Left ventricle myocardium superior (tissue), 1 donor: Measurements from ENCODE around the gene IRF3. TPM values are rescaled to one million over a fixed set of nuclear protein-coding genes. Genes with fewer than 3 reads are reported as not detected.
A peak's percentile ranks its signal among the peaks of the same experiment; 100 is the strongest.

ENCODE experiments used
- ATAC-seq: fragments of 200-7000 bp; cut with Tn5 transposase; one replicate; pipeline ENCODE4 v1.9.1; 2020; ENCODE audit warnings: mild to moderate bottlenecking, moderate library complexity
- DNase-seq: peaks from one replicate; pipeline ENCODE4 v3.0.0-alpha.2; 2020
- intact Hi-C: fragments of 100-400 bp; cut with micrococcal nuclease; formaldehyde crosslinking; loops from one replicate; pipeline ENCODE4 v1.11.0; 2022
- long read RNA-seq: library from polyadenylated mRNA; unstranded; transcript quantifications from one replicate; pipeline ENCODE4 v2.0.0, GENCODE V29; 2021
- total RNA-seq: library from RNA; stranded (reverse); fragmentation: NEBNext Ultra II Directional; extraction: Animal tissue kit (Norgen Biotek cat#: 25700); gene quantifications from one replicate; pipeline ENCODE4 v1.2.1, GENCODE V29; 2021
- donor health status: DM: no; HTN: yes; CAD: no; lungs with severe emphysema.

Gene IRF3
- total RNA-seq: 40.6 TPM
- long read RNA-seq, transcript IRF3-203 (8 exons, 1,613 nt): major isoform, 12 of 38 reads
- long read RNA-seq, transcript IRF3-201 (7 exons, 1,691 nt): minor isoform, 5 of 38 reads
- long read RNA-seq, partial matches to known transcripts: 5 of 38 reads
- long read RNA-seq, other reads (novel, unspliced or antisense): 12 of 38 reads

DNA sequence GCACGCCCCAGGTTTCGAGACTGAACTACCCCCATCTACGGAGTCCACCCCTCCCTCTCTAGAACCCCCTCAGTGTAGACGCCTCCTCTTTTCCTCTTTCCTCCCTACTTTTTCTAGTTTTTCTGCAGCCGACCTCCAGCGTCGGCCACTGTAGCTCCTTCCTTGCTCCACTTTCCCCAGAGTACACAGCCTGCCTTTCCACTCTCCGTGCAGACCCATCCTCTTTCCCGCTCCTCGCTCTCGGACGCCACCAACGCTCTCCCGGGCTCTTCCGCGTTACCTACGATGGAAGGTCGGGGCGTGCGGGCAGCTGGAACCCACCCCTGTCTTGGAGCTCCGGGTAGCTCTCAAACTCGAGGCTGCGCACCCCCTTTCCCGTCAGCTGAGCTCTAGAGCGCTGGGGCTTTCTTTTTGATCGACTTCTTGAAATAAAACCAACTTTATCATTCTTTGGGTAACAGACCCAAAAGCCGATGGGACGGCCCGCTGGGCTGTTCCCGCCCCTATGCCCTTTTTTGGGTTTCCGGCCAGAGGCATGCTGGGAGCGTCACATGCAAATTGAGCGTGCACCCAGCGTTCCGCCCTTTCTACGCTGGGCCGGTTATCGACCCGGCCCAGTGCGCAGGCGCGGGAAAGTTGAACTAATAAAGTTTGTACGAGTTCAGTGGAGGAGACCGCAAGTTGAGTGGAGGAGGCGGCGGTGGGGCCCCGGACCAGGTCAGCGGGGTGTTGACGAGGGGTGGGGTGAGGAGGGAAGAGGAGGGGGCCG is at the start of gene IRF3, which contains the start of gene BCL2L12:
Gene IRF3 (minus strand): TSS at position 507 of the 769 bp plus-strand sequence. CDS start 1,019 bp downstream, outside the sequence.
Gene BCL2L12 (plus strand): TSS at position 583 of the 769 bp plus-strand sequence. CDS start 760 bp downstream, outside the sequence.
- intact Hi-C loops: no loop called here
- DNase-seq: peak; percentile 98
- ATAC-seq: peak; percentile 91

DNA sequence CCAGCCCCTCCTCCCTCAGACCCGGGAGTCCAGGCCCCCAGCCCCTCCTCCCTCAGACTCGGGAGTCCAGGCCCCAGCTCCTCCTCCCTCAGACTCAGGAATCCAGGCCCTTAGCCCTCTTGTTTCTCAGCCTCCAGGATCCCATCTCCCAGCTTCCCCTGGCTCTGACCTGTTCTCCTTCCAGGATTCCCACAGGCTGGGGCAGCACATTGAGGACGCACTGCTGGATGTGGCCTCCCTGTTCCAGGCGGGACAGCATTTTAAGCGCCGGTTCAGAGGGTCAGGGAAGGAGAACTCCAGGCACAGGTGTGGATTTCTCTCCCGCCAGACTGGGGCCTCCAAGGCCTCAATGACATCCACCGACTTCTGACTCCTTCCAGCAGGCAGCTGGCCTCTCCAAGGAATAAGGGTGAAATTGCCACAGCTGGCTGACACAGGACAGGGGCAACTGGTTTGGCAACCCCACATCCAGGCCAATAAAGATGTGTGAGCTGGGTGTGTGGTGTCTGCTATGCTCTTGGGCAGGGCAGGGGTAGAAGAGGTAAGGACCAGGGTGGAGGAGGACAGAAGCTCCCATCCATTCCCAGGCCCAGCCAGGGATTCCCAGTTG is 47.7 kb upstream of the IRF3 start:
- intact Hi-C loops: no loop called here
- no peak for DNase-seq
- ATAC-seq: no peak

- DNase-seq (peak; percentile 70), ATAC-seq (peak; percentile 54)
- intact Hi-C loops: no loop called here
Observed at GRCh38 chr19:49712397-49712859, 46.8 kb upstream of the IRF3 start.

- ATAC-seq (no peak), DNase-seq (no peak)
- intact Hi-C loops: no loop called here
Observed at GRCh38 chr19:49710372-49710951, 44.8 kb upstream of the IRF3 start.

DNA sequence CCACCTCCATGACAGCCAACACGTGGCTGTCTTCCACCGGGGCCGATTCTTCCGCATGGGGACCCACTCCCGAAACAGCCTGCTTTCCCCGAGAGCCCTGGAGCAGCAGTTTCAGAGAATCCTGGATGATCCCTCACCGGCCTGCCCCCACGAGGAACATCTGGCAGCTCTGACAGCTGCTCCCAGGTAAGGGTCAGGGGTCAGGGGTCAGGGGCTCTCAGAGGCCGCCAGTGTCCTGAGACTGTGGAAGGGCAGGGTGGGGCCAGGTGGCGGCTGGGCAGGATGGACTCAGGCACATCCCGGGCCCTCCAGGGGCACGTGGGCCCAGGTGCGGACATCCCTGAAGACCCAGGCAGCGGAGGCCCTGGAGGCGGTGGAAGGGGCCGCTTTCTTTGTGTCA is 40.3 kb upstream of the IRF3 start:
- ATAC-seq (no peak), DNase-seq (no peak)
- intact Hi-C loops: no loop called here

DNA sequence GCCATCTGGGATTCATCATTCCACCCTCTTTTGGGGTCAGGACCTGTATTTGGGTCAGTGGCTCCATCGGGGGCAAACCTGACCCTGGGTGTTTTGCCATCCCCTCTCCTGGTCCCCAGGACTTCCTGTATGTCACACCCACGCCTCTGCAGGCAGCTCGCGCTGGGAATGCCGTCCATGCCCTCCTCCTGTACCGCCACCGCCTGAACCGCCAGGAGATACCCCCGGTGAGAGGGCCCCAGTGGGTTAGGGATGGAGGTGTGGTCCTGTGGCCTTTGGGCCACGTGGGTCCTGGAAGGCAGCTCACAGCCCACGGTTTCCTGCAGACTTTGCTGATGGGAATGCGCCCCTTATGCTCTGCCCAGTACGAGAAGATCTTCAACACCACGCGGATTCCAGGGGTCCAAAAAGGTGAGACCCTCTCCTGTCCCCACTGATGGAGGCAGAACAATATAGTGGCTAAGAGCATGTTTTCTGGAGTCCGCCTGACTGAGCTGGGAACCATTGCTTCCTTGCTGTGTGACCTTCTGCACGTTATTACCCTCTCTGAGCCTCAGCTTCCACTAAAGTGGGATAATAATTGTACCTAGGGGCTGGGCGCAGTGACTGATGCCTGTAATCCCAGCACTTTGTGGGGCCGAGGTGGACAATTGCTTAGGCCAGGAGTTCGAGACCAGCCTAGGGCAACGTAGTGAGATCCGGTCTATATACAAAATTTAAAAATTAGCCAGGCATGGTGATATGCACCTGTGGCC is 39.4 kb upstream of the IRF3 start:
- no peak for ATAC-seq
- no peak for DNase-seq
- intact Hi-C loops: no loop called here

DNA sequence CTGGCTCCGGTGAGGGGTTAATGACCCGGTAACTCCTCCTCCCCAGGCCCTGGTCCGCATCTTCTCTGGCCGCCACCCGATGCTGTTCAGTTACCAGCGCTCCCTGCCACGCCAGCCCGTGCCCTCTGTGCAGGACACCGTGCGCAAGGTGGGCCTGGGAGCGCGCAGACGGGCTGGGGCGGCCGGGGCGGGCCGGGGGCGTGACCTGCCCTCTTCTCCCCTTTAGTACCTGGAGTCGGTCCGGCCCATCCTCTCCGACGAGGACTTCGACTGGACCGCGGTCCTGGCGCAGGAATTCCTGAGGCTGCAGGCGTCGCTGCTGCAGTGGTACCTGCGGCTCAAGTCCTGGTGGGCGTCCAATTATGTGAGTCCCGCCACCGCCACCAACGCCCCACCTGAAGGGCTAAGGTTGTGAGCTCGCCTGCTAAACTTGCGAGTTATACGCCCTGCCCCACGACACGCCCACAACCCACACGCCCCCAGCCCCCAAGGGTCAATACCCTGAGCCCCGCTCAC is 35.7 kb upstream of the IRF3 start:
- DNase-seq: no peak
- no peak for ATAC-seq
- intact Hi-C loops: no loop called here

GRCh38 chr19:49700563-49700962 is 34.9 kb upstream of the IRF3 start:
- ATAC-seq (no peak), DNase-seq (no peak)
- intact Hi-C loops: no loop called here

DNA sequence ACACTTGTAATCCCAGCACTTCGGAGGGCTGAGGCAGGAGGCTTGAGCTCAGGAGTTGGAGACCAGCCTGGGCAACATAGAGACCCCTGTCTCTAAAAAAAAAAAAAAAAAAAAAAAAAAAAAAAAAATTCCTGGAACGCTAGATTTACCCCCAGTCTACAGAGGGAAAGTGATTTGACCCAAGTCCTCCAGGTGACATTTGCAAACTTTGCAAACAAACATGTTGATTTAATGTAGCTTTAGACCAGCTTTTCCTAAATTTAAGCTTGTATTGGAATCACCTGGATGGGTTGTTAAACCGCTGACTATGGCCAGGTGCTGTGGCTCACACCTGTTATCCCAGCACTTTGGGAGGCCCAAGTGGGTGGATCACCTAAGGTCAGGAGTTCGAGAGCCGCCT is 33.7 kb upstream of the IRF3 start:
- ATAC-seq (no peak), DNase-seq (no peak)
- intact Hi-C loops: no loop called here

GRCh38 chr19:49696865-49697264 is 31.2 kb upstream of the IRF3 start:
- intact Hi-C loops: no loop called here
- no peak for DNase-seq

DNA sequence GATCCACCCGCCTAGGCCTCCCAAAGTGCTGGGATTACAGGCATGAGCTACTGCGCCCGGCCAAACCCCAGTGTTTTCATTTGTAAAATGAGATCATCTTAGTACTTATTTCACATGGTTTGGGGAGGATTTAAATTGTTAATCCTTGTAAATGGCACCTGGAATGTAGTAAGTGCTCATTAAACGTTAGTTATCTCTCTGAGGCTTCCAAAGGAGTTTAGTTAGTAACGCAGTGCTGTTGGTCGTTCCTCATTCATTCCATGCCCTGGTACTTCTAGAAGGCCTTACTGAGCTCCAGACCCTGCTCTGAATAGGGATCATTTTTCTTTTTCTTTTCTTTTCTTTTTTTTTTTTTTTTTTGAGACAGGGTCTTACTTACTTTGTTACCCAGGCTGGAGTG is 30.5 kb upstream of the IRF3 start:
- ATAC-seq (no peak), DNase-seq (no peak)
- intact Hi-C loops: no loop called here

More at GRCh38 chr19:49696865-49697264, 31.2 kb upstream of the IRF3 start:
- ATAC-seq: no peak

DNA sequence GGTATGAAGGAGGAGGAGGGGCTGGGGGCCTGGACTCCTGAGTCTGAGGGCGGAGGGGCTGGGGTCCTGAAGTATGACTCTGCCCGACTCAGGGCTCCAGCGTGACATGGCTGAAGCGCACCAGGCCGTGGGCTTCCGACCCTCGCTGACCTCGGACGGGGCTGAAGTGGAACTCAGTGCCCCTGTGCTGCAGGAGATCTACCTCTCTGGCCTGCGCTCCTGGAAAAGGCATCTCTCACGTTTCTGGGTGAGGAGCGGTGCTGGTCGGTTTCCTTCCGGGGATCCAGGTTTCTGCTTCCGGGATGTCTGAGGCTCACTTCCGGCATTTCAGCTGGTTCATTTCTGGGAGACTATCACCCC is 26.5 kb upstream of the IRF3 start:
- no peak for ATAC-seq
- intact Hi-C loops: no loop called here

DNA sequence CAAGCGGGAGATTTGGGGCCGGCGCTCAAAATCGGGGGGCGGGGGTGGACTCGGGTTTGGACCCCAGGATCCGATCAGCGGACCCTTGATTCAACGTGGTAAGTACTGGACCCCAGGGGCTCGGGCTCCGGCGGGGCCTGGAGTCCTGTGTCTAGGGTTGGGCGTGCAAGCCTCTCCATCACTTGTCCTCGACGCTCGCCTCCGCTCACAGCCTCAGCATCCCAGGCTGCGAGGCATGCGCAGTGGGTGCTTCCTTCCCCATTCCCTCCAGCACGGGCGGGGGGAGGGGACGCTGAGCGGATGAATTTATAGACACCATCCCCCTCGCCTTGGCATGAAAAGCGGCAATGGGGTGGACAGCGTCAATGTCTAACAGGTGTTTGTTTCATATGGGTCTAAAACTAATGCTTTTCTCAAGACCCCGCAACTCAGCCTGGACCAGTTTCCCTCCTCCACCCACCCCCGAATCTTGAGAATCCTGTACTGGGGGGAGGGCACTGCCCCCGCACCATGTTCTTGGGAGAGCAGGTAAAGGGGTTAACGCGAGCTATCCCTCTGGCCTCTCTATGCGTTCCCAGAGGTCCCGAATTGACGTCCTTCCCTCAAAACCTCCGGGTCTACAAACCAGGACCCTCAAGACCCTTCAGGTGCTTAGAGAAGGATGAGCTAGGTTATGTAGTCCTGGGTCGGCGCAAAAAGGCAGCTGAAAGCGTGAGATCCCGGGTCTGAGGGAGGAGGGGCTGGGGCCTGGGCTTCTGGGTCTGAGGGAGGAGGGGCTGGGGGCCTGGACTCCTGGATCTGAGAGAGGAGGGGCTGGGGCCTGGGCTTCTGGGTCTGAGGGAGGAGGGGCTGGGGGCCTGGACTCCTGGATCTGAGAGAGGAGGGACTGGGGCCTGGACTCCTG is 25.8 kb upstream of the IRF3 start:
- DNase-seq (peak; percentile 77), ATAC-seq (peak; percentile 59)
- intact Hi-C loops: no loop called here

More for the DNA sequence above, 26.5 kb upstream of the IRF3 start:
- DNase-seq: no peak

DNA sequence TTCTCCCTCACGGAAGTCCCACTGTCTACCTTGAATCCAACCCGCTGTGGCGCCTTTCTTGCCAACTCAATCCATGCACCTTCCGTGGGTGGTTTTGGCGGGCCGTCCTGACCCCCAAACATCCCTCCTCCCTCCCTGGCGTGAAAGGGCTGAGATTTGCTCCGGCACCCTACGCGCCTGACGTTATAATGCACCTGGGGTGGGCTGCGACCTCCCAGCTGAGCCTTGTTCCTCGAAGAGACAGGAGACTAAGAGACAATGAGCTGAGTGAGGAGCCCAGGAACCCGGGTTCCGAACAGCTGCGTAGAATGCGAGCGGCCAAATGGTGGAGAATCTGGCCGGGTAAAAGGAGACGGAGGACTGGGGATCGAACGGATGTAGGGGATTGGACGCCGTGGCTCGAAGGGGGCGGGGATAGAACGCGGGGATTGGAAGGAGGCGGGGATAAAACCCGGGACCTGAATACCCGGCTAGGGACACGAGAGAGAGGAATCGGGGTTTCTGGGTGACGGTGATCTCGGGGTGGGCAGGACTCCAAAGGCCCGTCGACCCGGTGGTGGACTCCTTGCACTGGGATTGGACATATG is 25.1 kb upstream of the IRF3 start, which contains the start of gene CPT1C:
Gene CPT1C (plus strand): TSS at position 461 of the 587 bp plus-strand sequence. CDS start 1,137 bp downstream, outside the sequence.
- peak; percentile 84 for DNase-seq
- ATAC-seq: peak; percentile 85
- intact Hi-C loops: no loop called here

DNA sequence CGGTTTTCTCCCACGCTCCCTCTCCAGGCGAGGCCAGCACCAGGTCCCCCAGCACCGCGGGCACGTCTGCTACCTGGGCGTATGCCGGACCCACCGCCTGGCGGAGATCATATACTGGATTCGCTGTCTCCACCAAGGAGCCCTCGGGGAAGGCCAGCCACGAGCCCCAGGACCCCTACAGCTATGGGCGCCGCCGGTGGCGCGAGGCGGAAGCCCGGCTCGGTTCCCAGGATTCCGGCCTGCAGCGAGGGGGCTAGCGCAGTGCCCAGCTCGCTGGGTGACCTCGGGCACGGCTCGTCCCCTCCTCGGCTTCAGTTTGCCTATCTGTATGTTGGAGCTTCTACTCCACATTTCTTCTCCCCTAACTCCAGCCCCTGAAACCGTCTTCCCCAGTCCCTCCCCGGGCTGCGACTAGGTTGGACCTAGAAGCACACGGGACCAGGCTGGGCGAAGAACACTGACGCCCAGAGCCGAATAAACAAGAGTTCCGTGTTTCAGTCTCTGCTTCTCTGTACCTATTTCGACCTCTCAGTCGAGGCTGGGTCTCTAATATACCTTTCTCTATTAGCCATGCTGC is 24.5 kb upstream of the IRF3 start:
- intact Hi-C loops: no loop called here
- DNase-seq: no peak
- peak; percentile 7 for ATAC-seq

GRCh38 chr19:49689133-49690078 is 23.7 kb upstream of the IRF3 start, which contains the start of gene ADM5:
ADM5 (plus strand) TSS chr19:49689594; CDS start chr19:49689838, 244 bp downstream.
- DNase-seq (peak; percentile 74), ATAC-seq (peak; percentile 60)
- intact Hi-C loops: no loop called here
